Uterus (tissue), 2 donors: ENCODE measurements around the gene ADI1.
"Not testable (repeated sequence)": the region's sequence is repeated elsewhere in the genome, so short reads cannot be mapped to it uniquely, and the experiment has no call there.

ENCODE experiments used
- CTCF ChIP-seq, 4 experiments: fragments of 200-600 bp in 2 of 4; fragments of 450-650 bp in 2 of 4; sonication (generic) in 2 of 4; IDR thresholded peaks; one replicate each; pipeline ENCODE4 v1.5.1; 2016 to 2019; ENCODE audit warnings: antibody characterized with exemption in 4 of 4, mild to moderate bottlenecking in 2 of 4, moderate library complexity in 1 of 4
- POLR2A ChIP-seq, 2 donors: fragments of 450-650 bp; IDR thresholded peaks; one replicate each; pipeline ENCODE4 v1.6.1; 2016; ENCODE audit warnings: antibody characterized with exemption in 2 of 2, mild to moderate bottlenecking in 1 of 2, moderate library complexity in 1 of 2

GRCh38 chr2:3454005-3454404, 65.3 kb downstream of the ADI1 start:
- TF ChIP-seq CTCF, POLR2A (IDR thresholded peaks at IDR 0.05): not testable (repeated sequence)
